Measurements from ENCODE around the gene DYNC1LI2. TPM values are rescaled to one million over a fixed set of nuclear protein-coding genes. Genes with fewer than 3 reads are reported as not detected.
"Not testable (repeated sequence)": the region's sequence is repeated elsewhere in the genome, so short reads cannot be mapped to it uniquely, and the experiment has no call there.

DYNC1LI2 gene
- total RNA-seq, 2 experiments from 2014 or later, result 66.3 to 70.5 TPM

- Mint-ChIP-seq H3K4me3 (no peak overlapping the region), H3K27me3 (peaks cover 14% of the 10 kb centered on the region), H3K9me3 (no peaks in the 10 kb centered on the region), H3K36me3 (no peaks in the 10 kb centered on the region), H3K27ac (no peak overlapping the region), H3K4me1 (no peaks in the 10 kb centered on the region)
- no peak for DNase-seq
- ATAC-seq (ENCODE audit: low read depth), result no peak
- POLR2A ChIA-PET, result no interaction called here
Measured at GRCh38 chr16:66687906-66688625, 63.3 kb downstream of the DYNC1LI2 start.

DNA sequence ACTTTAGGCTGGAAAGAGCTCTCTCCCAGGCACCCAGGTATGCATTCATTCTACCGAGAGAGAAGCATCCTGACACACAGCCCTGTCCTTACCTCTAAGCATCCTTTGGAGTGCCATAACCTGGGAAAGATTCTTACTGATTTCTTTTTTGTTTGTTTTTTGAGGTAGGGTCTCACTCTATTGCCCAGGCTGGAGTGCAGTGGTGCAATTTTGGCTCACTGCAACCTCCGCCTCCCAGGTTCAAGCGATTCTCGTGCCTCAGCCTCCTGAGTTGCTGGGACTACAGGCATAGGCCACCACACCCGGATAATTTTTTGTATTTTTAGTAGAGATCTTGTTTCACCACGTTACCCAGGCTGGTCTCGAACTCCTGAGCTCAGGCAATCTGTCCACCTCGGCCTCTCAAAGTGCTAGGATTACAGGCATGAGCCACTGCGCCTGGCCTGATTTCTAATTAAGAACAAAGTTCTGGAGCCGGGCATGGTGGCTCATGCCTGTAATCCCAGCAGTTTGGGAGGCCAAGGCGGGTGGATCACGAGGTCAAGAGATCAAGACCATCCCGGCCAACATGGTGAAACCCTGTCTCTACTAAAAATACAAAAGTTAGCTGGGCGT, 65.8 kb downstream of the DYNC1LI2 start:
- DNase-seq; H3K36me3 Mint-ChIP-seq; H3K9me3 Mint-ChIP-seq; H3K27ac Mint-ChIP-seq; H3K4me3 Mint-ChIP-seq; H3K27me3 Mint-ChIP-seq; ATAC-seq (ENCODE audit: low read depth); H3K4me1 Mint-ChIP-seq: not testable (repeated sequence)
- POLR2A ChIA-PET, result interaction anchor here (0.7 kb wide), 1 partner anchor 94 kb away, joined by 3 read pairs; no protein-coding TSS in a partner anchor

DNA sequence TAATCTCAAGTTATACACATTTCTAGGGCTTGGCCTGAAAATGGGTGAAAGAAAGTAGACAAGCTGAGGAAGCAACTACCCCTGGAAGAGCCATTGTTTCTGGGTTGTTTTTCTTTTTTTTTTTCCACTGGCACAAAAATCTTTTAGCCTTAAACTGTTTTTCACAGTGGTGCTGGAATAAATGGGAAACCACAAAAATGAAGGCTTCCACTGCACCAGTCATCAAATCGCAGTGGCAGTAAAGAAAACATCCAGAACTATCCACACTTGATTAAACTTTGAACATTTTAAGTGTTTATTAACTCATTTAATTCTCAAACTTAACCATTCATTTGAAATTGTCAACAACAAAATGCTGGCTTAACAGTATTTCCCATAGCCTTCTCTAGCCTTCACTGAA, 69.1 kb downstream of the DYNC1LI2 start:
- Mint-ChIP-seq H3K36me3 (no peaks in the 10 kb centered on the region), H3K27ac (no peak overlapping the region), H3K4me3 (no peak overlapping the region), H3K27me3 (no peaks in the 10 kb centered on the region), H3K4me1 (no peaks in the 10 kb centered on the region), H3K9me3 (no peaks in the 10 kb centered on the region)
- POLR2A ChIA-PET, result no interaction called here
- DNase-seq (no peak), ATAC-seq (ENCODE audit: low read depth) (no peak)

GRCh38 chr16:66681676-66682075, 69.7 kb downstream of the DYNC1LI2 start:
- H3K4me1 Mint-ChIP-seq, result no peaks in the 10 kb centered on the region
- no peaks in the 10 kb centered on the region for H3K27me3 Mint-ChIP-seq
- no peak overlapping the region for H3K4me3 Mint-ChIP-seq
- no peaks in the 10 kb centered on the region for H3K9me3 Mint-ChIP-seq
- DNase-seq (no peak), ATAC-seq (ENCODE audit: low read depth) (no peak)
- POLR2A ChIA-PET, result no interaction called here
- no peaks in the 10 kb centered on the region for H3K36me3 Mint-ChIP-seq
- H3K27ac Mint-ChIP-seq, result no peak overlapping the region

DNA sequence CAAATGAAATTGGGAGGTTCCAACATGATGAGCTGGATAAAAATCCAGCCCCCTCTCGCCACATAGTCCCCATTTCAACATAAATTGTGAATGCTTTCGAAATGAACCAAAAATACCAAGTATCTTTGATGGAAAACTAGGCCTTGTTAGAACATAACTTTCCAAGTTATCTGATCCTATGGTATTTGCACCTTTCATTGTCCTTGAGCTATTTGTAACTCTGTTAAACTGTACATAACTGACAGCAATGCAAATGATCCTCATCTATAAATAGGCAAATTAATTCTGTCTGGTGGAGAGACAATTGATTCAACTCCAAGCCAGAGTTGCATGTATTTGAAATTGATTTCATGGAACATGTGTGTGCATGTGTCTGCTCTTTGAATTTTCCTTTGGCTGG, 73.1 kb downstream of the DYNC1LI2 start:
- no peak for DNase-seq
- Mint-ChIP-seq H3K4me1 (no peaks in the 10 kb centered on the region), H3K9me3 (no peaks in the 10 kb centered on the region), H3K4me3 (no peak overlapping the region), H3K27ac (no peak overlapping the region), H3K36me3 (no peaks in the 10 kb centered on the region), H3K27me3 (no peaks in the 10 kb centered on the region)
- ATAC-seq (ENCODE audit: low read depth), result no peak
- POLR2A ChIA-PET, result no interaction called here

- Mint-ChIP-seq H3K27me3 (no peaks in the 10 kb centered on the region), H3K9me3 (no peaks in the 10 kb centered on the region), H3K4me1 (no peaks in the 10 kb centered on the region), H3K4me3 (no peak overlapping the region), H3K27ac (peak overlapping the region; percentile 36), H3K36me3 (no peaks in the 10 kb centered on the region)
- DNase-seq (no peak), ATAC-seq (ENCODE audit: low read depth) (no peak)
- POLR2A ChIA-PET, result no interaction called here
Measured at GRCh38 chr16:66677836-66678235, 73.6 kb downstream of the DYNC1LI2 start.

GRCh38 chr16:66677179-66677578, 74.2 kb downstream of the DYNC1LI2 start:
- H3K4me3 Mint-ChIP-seq, result no peak overlapping the region
- no peak overlapping the region for H3K27ac Mint-ChIP-seq
- no peaks in the 10 kb centered on the region for H3K9me3 Mint-ChIP-seq
- H3K36me3 Mint-ChIP-seq, result no peaks in the 10 kb centered on the region
- no peaks in the 10 kb centered on the region for H3K4me1 Mint-ChIP-seq
- H3K27me3 Mint-ChIP-seq, result no peaks in the 10 kb centered on the region
- no peak for DNase-seq
- no peak for ATAC-seq (ENCODE audit: low read depth)
- POLR2A ChIA-PET, result no interaction called here

DNA sequence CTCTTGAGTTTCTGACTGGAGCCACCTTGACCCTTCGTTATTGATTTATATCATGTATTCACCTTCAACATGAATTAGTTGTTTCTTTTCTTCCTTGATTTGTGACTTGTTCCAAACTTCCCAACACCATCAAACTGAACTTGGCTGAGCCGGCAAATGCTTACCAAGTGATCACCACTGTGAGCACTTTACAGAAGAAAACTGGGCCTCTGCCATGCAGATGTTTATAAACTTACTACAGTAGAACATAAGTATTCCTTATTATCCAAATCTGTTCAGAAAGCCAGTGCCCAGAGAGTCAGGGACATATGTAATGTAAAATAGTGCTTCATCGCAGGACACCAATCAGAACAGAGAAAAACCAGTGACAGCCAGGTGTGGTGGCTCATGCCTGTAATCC, 74.8 kb downstream of the DYNC1LI2 start:
- POLR2A ChIA-PET, result no interaction called here
- ATAC-seq (ENCODE audit: low read depth) (no peak), DNase-seq (no peak)
- Mint-ChIP-seq H3K9me3 (no peaks in the 10 kb centered on the region), H3K27ac (no peak overlapping the region), H3K4me3 (no peak overlapping the region), H3K27me3 (no peaks in the 10 kb centered on the region), H3K36me3 (no peaks in the 10 kb centered on the region), H3K4me1 (no peaks in the 10 kb centered on the region)

GRCh38 chr16:66673691-66674090, 77.7 kb downstream of the DYNC1LI2 start:
- no peak overlapping the region for H3K27ac Mint-ChIP-seq
- no peak overlapping the region for H3K4me3 Mint-ChIP-seq
- DNase-seq (no peak), ATAC-seq (ENCODE audit: low read depth) (no peak)
- no peaks in the 10 kb centered on the region for H3K4me1 Mint-ChIP-seq
- POLR2A ChIA-PET, result interaction anchor here (1.1 kb wide), 1 partner anchor 156 kb away, joined by 3 read pairs; no protein-coding TSS in a partner anchor
- H3K27me3 Mint-ChIP-seq, result peaks cover 3% of the 10 kb centered on the region
- H3K36me3 Mint-ChIP-seq, result no peaks in the 10 kb centered on the region
- no peaks in the 10 kb centered on the region for H3K9me3 Mint-ChIP-seq

Other genes starting within 250 kb of the DYNC1LI2 start
- gene TK2, start 201.5 kb downstream of the DYNC1LI2 start, total RNA-seq, result 1 to 10 TPM; 7.0 to 8.6 TPM
- gene CKLF, start 199.0 kb downstream of the DYNC1LI2 start, total RNA-seq, result 100 to 1,000 TPM; 124 to 130 TPM
- 10 to 100 TPM; 10.6 to 13.5 TPM for gene CMTM1, start 185.2 kb downstream of the DYNC1LI2 start, total RNA-seq
- gene CMTM2, start 172.1 kb downstream of the DYNC1LI2 start, total RNA-seq, result 1 to 10 TPM in 1 of 2 experiments, under 1 TPM in 1; 0.45 to 1.3 TPM
- gene CMTM3, start 146.9 kb downstream of the DYNC1LI2 start, total RNA-seq, result 100 to 1,000 TPM; 107 to 108 TPM
- gene CMTM4, start 54.9 kb downstream of the DYNC1LI2 start, total RNA-seq, result 1 to 10 TPM; 1.3 to 2.0 TPM
- not detected for gene TERB1, start 50.0 kb upstream of the DYNC1LI2 start, total RNA-seq
- gene NAE1, start 79.4 kb upstream of the DYNC1LI2 start, total RNA-seq, result 10 to 100 TPM; 70.7 to 77.0 TPM
- gene CA7, start 92.8 kb upstream of the DYNC1LI2 start, total RNA-seq, result not detected
- 10 to 100 TPM; 26.6 TPM for gene PDP2, start 128.9 kb upstream of the DYNC1LI2 start, total RNA-seq
- not detected for gene CDH16, start 167.3 kb upstream of the DYNC1LI2 start, total RNA-seq
- gene RRAD, start 173.9 kb upstream of the DYNC1LI2 start, total RNA-seq, result under 1 TPM; 0.60 to 0.61 TPM
- 100 to 1,000 TPM in 1 of 2 experiments, 10 to 100 TPM in 1; 98.0 to 106 TPM for gene CIAO2B, start 182.8 kb upstream of the DYNC1LI2 start, total RNA-seq
- gene CES2, start 183.9 kb upstream of the DYNC1LI2 start, total RNA-seq, result 10 to 100 TPM; 45.4 to 46.4 TPM
- 1 to 10 TPM; 4.8 to 8.3 TPM for gene CES3, start 209.7 kb upstream of the DYNC1LI2 start, total RNA-seq
- gene CES4A, start 237.0 kb upstream of the DYNC1LI2 start, total RNA-seq, result 10 to 100 TPM; 16.2 to 17.5 TPM

Measured in activated naive CD8-positive, alpha-beta T cell treated with anti-CD3 and anti-CD28 coated beads, Interleukin-2, amount 10 ng/mL, durations not matched to agents 7 days and 5 days (primary cell).